ENCODE data around the gene SPRYD4.
"Not testable (repeated sequence)": the region's sequence is repeated elsewhere in the genome, so short reads cannot be mapped to it uniquely, and the experiment has no call there.

- TF ChIP-seq CTCF, EZH2 (IDR thresholded peaks at IDR 0.05): not testable (repeated sequence)
These were observed 31.5 kb downstream of the SPRYD4 start for GRCh38 chr12:56499879-56500278.
